Fibroblast of lung (primary cell): ENCODE data around the gene VTI1A.

Experiments
- CTCF ChIP-seq, 2 donors: IDR thresholded peaks in 1 of 2; conservative IDR thresholded peaks in 1 of 2; 1 replicate in 1 of 2; 2 replicates in 1 of 2; pipeline ENCODE4 v1.5.1; 2011 to 2012; ENCODE audit warnings: low read length in 2 of 2, control low read depth in 1 of 2, inconsistent platforms in 1 of 2, low read depth in 1 of 2, mild to moderate bottlenecking in 1 of 2
- EZH2 ChIP-seq: IDR thresholded peaks from 2 replicates; pipeline ENCODE4 v1.5.1; 2012; ENCODE audit warnings: low read length, control low read depth, mild to moderate bottlenecking; ENCODE audit errors: missing control alignments

GRCh38 chr10:112687647-112688046, 240.6 kb downstream of the VTI1A start:
- TF ChIP-seq CTCF (conservative IDR thresholded peaks at IDR 0.05 in 1 of 2, IDR thresholded peaks at IDR 0.05 in 1 of 2; ENCODE audit: low read depth in 1 of 2, low read length in 2 of 2): no peak
- TF ChIP-seq EZH2: no peak
